AG08395 (cell line): ENCODE results near the gene SPTA1.
"Not testable (repeated sequence)": the region's sequence is repeated elsewhere in the genome, so short reads cannot be mapped to it uniquely, and the experiment has no call there.

Experiments
- DNase-seq: peaks from one replicate; pipeline ENCODE4 v3.0.0; 2012; ENCODE audit warnings: mixed read lengths, low spot score

SPTA1 gene

GRCh38 chr1:158686111-158687009 lies at the start of gene SPTA1:
TSS of gene SPTA1 (minus strand) at chr1:158686715. CDS start at chr1:158686517, 198 bp downstream.
- DNase-seq = no peak

DNA sequence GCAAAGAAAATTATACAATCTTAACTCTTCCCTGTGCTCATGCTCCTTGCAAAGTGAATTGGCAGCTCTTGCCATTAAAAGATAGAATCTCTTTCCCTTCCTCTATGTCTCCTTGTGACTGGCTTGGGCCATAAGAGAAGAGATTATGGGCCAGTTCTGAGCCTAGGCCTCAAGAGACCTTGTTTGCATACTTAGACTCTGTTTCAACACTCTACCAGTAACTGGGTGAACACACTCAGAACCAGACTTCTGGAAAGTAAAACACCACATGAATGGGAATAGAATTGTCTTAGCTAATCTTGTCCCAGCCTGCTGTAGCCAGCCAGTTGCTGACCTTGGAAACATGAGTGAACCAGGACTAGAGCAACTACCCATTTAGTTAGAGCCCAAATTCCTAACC lies 49.3 kb upstream of the SPTA1 start:
- no peak for DNase-seq

GRCh38 chr1:158732524-158732923 lies 46.0 kb upstream of the SPTA1 start:
- DNase-seq = no peak

- no peak for DNase-seq
Measured at GRCh38 chr1:158731707-158732106, 45.2 kb upstream of the SPTA1 start.

GRCh38 chr1:158730453-158730852 lies 43.9 kb upstream of the SPTA1 start:
- no peak for DNase-seq

- DNase-seq = no peak
Measured at GRCh38 chr1:158728510-158729225, 42.2 kb upstream of the SPTA1 start.

GRCh38 chr1:158724442-158724841 lies 37.9 kb upstream of the SPTA1 start:
- no peak for DNase-seq

DNA sequence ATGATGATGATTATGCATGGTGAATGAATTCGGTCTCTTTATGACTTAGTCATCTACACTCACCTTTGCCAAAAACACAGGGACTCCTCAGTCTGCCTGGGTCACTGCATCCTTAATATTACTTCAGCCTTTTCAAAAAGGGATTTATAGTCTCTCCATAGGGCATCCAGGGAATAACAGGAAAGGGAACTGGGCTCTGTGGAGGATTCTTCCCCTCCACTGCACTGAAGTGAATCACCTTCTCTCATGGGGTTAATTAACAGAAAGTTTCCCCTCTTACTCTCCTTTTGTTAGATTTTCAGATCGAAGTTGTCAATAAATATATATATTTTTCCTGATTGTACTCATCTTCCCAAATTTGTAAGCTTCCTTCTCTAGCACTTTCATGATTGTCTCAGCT lies 34.1 kb upstream of the SPTA1 start, which contains the start of gene OR6K3:
OR6K3 (minus strand) TSS at position 101 of the 400 bp plus-strand sequence. CDS start 2,605 bp downstream, outside the sequence.
- DNase-seq = no peak

DNA sequence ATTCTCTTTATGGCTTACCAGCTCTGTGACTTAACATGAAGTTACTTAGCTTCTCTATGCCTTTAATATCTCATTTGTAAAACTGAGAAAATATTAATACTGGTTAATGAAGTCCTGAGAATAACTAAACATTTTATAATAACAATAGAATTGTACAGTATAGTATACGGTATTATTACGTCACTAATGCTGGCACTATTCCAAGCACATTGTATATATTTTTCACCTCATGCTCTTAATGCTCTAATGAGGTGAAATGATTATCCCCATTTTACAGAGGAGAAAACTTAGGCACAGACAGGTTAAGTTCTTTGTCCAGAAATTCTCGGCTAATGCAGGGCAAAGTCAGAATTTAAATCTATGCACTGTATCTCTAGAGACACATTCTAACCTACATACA lies 33.1 kb upstream of the SPTA1 start:
- DNase-seq = no peak

DNA sequence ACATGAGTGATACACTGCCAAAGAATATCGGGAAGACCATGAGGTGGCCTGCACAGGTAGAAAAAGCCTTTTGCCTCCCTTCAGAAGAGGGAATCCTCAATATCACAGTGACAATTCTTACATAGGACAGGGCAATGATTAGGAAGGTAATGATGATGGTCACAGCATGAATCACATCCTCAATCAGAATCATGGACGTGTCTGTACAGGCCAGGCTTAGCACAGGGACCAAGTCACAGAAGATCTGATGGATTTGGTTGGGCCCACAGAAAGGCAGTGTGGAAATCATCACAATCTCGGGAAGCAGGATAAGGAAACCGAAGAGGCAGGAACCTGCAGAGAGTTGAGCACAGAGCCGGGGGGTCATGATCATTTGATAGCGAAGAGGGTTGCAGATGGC lies 30.8 kb upstream of the SPTA1 start:
- DNase-seq = no peak

DNA sequence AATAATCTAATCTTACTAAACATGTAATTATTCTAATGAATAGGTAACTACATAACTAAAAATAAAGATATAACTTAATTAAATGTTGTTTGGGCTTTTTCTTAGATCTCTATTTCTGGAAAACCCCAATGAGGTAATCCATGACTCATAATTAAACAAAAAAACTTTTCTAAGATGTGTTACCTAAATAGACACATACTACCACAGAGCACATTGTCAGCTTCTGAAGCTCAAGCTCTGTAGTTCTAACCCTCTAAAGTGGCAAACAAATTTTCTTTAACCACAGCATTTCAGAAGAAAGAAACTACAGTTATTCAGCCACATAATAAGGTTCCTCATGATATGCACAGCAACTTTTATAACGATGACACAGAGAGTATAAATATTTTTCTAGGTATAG lies 29.8 kb upstream of the SPTA1 start:
- no peak for DNase-seq

DNA sequence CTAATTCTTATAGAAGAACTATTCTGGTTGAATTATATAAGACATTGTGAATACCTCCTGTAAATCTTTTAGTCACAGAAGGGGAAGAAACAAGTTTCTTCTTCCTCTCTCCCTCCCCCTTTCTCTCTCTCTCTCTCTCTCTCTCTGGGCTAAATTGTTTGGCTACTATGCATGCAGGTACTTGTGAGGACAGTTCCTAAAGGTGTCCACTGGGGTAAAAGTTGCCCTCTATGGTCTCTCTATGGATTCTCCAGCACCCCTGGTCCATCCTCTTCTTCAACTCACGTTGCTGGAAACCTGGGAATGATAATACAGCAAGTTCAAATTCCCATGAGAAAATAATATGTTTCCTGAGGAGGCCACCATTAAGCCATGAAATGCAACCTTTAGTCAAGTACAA lies 28.2 kb upstream of the SPTA1 start:
- DNase-seq = no peak

DNA sequence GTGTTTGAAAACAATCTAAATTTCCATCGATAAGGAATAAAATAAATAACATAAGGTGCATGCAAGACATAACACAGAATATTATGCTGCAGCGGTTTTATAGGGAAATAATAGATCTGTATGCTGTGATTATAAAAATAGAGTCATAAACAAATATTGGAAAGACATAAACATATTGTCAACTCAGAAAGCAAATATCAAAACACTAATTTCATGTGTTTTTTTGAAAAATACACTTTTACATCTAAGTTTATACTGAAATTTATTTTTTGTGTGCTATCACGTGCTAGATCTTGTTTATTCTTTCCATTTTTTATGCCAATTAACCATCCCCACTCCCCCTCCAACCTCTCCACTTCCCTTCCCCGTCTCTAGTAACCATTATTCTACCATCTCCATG lies 24.6 kb upstream of the SPTA1 start:
- DNase-seq = no peak

GRCh38 chr1:158706096-158706495 lies 19.6 kb upstream of the SPTA1 start:
- DNase-seq = no peak

GRCh38 chr1:158700552-158700951 lies 14.0 kb upstream of the SPTA1 start, which contains the start of gene OR6K2:
TSS of gene OR6K2 (minus strand) at chr1:158700652. CDS start at chr1:158700652, 0 bp downstream.
- no peak for DNase-seq

- no peak for DNase-seq
Measured at GRCh38 chr1:158694596-158694995, 8.1 kb upstream of the SPTA1 start.

- DNase-seq = no peak
Measured at GRCh38 chr1:158692356-158692755, 5.8 kb upstream of the SPTA1 start.

- DNase-seq = no peak
Measured at GRCh38 chr1:158691907-158692306, 5.4 kb upstream of the SPTA1 start.

DNA sequence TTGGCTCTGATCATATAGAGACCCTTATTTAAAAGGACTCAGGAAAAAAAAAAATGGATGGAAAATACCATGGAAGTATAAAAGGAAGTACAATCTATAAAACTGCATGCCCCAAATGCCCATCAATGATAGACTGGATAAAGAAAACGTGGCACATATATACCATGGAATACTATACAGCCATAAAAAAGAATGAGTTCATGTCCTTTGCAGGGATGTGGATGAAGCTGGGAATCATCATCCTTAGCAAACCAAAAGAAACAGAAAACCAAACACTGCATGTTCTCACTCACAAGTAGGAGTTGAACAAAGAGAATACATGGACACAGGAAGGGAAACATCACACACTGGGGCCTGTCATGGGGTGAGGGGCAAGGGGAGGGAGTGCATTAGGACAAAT lies 4.6 kb upstream of the SPTA1 start:
- DNase-seq = not testable (repeated sequence)

- DNase-seq = no peak
Measured at GRCh38 chr1:158689875-158690274, 3.4 kb upstream of the SPTA1 start.

GRCh38 chr1:158689110-158689509 lies 2.6 kb upstream of the SPTA1 start:
- no peak for DNase-seq

GRCh38 chr1:158688343-158688742 lies 1.8 kb upstream of the SPTA1 start:
- not testable (repeated sequence) for DNase-seq

- no peak for DNase-seq
Measured at GRCh38 chr1:158687037-158687436, 522 bp upstream of the SPTA1 start.
